Measurements from ENCODE around the gene FHIT.
"Not testable (repeated sequence)": the region's sequence is repeated elsewhere in the genome, so short reads cannot be mapped to it uniquely, and the experiment has no call there.

The FHIT gene

GRCh38 chr3:61224823-61225222 lies 26.4 kb downstream of the FHIT start:
- no peak for DNase-seq

- DNase-seq, result no peak
These were observed 27.8 kb downstream of the FHIT start for GRCh38 chr3:61223451-61223850.

GRCh38 chr3:61222467-61222866 lies 28.8 kb downstream of the FHIT start:
- no peak for DNase-seq

- DNase-seq, result no peak
These were observed 29.4 kb downstream of the FHIT start for GRCh38 chr3:61221759-61222362.

GRCh38 chr3:61218504-61218903 lies 32.7 kb downstream of the FHIT start:
- DNase-seq, result no peak

GRCh38 chr3:61216171-61216570 lies 35.1 kb downstream of the FHIT start:
- not testable (repeated sequence) for DNase-seq

- DNase-seq, result no peak
These were observed 49.2 kb downstream of the FHIT start for GRCh38 chr3:61202086-61202485.

- DNase-seq, result no peak
These were observed 50.2 kb downstream of the FHIT start for GRCh38 chr3:61201071-61201470.

- DNase-seq, result no peak
These were observed 51.0 kb downstream of the FHIT start for GRCh38 chr3:61200270-61200669.

GRCh38 chr3:61199843-61200242 lies 51.4 kb downstream of the FHIT start:
- no peak for DNase-seq

GRCh38 chr3:61194892-61195538 lies 56.2 kb downstream of the FHIT start:
- no peak for DNase-seq

GRCh38 chr3:61192222-61192621 lies 59.0 kb downstream of the FHIT start:
- no peak for DNase-seq

GRCh38 chr3:61190205-61190604 lies 61.0 kb downstream of the FHIT start:
- DNase-seq, result not testable (repeated sequence)

GRCh38 chr3:61186030-61186429 lies 65.2 kb downstream of the FHIT start:
- DNase-seq, result no peak

- no peak for DNase-seq
These were observed 66.3 kb downstream of the FHIT start for GRCh38 chr3:61184956-61185355.

- no peak for DNase-seq
These were observed 68.6 kb downstream of the FHIT start for GRCh38 chr3:61182662-61183061.

- DNase-seq, result no peak
These were observed 69.4 kb downstream of the FHIT start for GRCh38 chr3:61181874-61182273.

- no peak for DNase-seq
These were observed 71.0 kb downstream of the FHIT start for GRCh38 chr3:61180206-61180605.

GRCh38 chr3:61178167-61178566 lies 73.1 kb downstream of the FHIT start:
- no peak for DNase-seq

- no peak for DNase-seq
These were observed 73.8 kb downstream of the FHIT start for GRCh38 chr3:61177450-61177849.

- no peak for DNase-seq
These were observed 77.6 kb downstream of the FHIT start for GRCh38 chr3:61173676-61174075.

GRCh38 chr3:61172684-61173083 lies 78.6 kb downstream of the FHIT start:
- DNase-seq, result no peak

GRCh38 chr3:61172203-61172602 lies 79.0 kb downstream of the FHIT start:
- no peak for DNase-seq

- DNase-seq, result no peak
These were observed 81.5 kb downstream of the FHIT start for GRCh38 chr3:61169621-61170251.

GRCh38 chr3:61168286-61168685 lies 83.0 kb downstream of the FHIT start:
- DNase-seq, result no peak

All from stimulated activated CD4-positive, alpha-beta T cell treated with anti-CD3 and anti-CD28 coated beads, Interleukin-4, amount 100 ng/mL, for 24 hours (primary cell).